Common myeloid progenitor, CD34-positive (primary cell): ENCODE measurements around the gene ZNF423.

ENCODE experiments used
- CTCF ChIA-PET: fragments of 350-600 bp; sonication (Branson Sonifier 250); formaldehyde crosslinking; loops from one replicate; lab custom pipeline; 2021; ENCODE audit warnings: antibody characterized with exemption; lab: Charles Lee
- POLR2A ChIA-PET: fragments of 350-600 bp; sonication (Branson Sonifier 250); formaldehyde crosslinking; loops from one replicate; lab custom pipeline; 2021; ENCODE audit warnings: antibody characterized with exemption; lab: Charles Lee
- DNase-seq, 3 donors: peaks; one replicate each; pipeline versions ENCODE4 v3.0.0 to v3.0.0-alpha.2; 2013
- H3K27ac ChIP-seq, 2 experiments: 1 replicate in 1 of 2; 2 replicates in 1 of 2; pipeline ENCODE4 v1.7.0; 2013; ENCODE audit warnings: inconsistent platforms in 2 of 2, low read length in 2 of 2, mild to moderate bottlenecking in 2 of 2, low read depth in 1 of 2, moderate library complexity in 1 of 2; ENCODE audit not compliant: severe bottlenecking in 2 of 2, insufficient read depth in 1 of 2, poor library complexity in 1 of 2
- H3K27me3 ChIP-seq, 5 experiments: replicated peaks in 2 of 5; 1 replicate in 3 of 5; 2 replicates in 2 of 5; pipeline versions ENCODE4 v1.6.1 to v1.7.0; 2013; ENCODE audit warnings: low read length in 4 of 5, mild to moderate bottlenecking in 2 of 5, moderate library complexity in 2 of 5, inconsistent platforms in 1 of 5; ENCODE audit not compliant: insufficient read depth in 5 of 5, control insufficient read depth in 4 of 5
- H3K36me3 ChIP-seq, 4 experiments: 1 replicate in 2 of 4; 2 replicates in 2 of 4; pipeline versions ENCODE4 v1.6.1 to v1.7.0; 2013; ENCODE audit warnings: low read length in 3 of 4, control low read depth in 1 of 4, mild to moderate bottlenecking in 1 of 4; ENCODE audit not compliant: control insufficient read depth in 4 of 4, insufficient read depth in 4 of 4
- H3K4me1 ChIP-seq, 4 experiments: 1 replicate in 3 of 4; 2 replicates in 1 of 4; pipeline versions ENCODE4 v1.6.1 to v1.7.1; 2013; ENCODE audit warnings: low read length in 3 of 4, mild to moderate bottlenecking in 3 of 4, control low read depth in 1 of 4, inconsistent platforms in 1 of 4, moderate library complexity in 1 of 4; ENCODE audit not compliant: control insufficient read depth in 4 of 4, insufficient read depth in 4 of 4; ENCODE audit errors: control extremely low read depth in 1 of 4
- H3K4me3 ChIP-seq, 7 experiments: 1 replicate in 4 of 7; 2 replicates in 3 of 7; pipeline versions ENCODE4 v1.5.1 to v1.7.0; 2013; ENCODE audit warnings: mild to moderate bottlenecking in 7 of 7, low read length in 6 of 7, moderate library complexity in 6 of 7, inconsistent platforms in 2 of 7, low read depth in 2 of 7, control low read depth in 1 of 7; ENCODE audit not compliant: insufficient read depth in 4 of 7, control insufficient read depth in 1 of 7; ENCODE audit errors: extremely low read depth in 1 of 7
- H3K9me3 ChIP-seq, 5 experiments: 1 replicate in 4 of 5; 2 replicates in 1 of 5; pipeline versions ENCODE4 v1.6.1 to v1.7.1; 2013; ENCODE audit warnings: low read length in 4 of 5, mild to moderate bottlenecking in 2 of 5, inconsistent platforms in 1 of 5, low read depth in 1 of 5, moderate library complexity in 1 of 5; ENCODE audit not compliant: control insufficient read depth in 4 of 5, insufficient read depth in 2 of 5; ENCODE audit errors: control extremely low read depth in 1 of 5
- WGBS: methylation state at CpG from one replicate; pipeline ENCODE4 v1.1.5; 2013; ENCODE audit not compliant: insufficient coverage; 5-methylcytosine and 5-hydroxymethylcytosine counted together

The ZNF423 gene

GRCh38 chr16:49487746-49488145, 368.2 kb downstream of the ZNF423 start:
- 76% methylated on average over 4 of the region's 4 CpGs for WGBS
- no peak for DNase-seq
- Histone ChIP-seq H3K27ac (no peak overlapping the region), H3K36me3 (no peaks in the 10 kb centered on the region), H3K4me1 (peaks cover 0 to 28% (median 24%) of the 10 kb centered on the region in 4 experiments), H3K4me3 (no peak overlapping the region), H3K9me3 (no peaks in the 10 kb centered on the region), H3K27me3 (no peaks in the 10 kb centered on the region)
- ChIA-PET CTCF (interaction anchor here (1.0 to 1.3 kb wide), 2 partner anchors 22 to 434 kb away, joined by 4 to 5 read pairs; no protein-coding TSS in a partner anchor), POLR2A (no interaction called here)

- CTCF ChIA-PET, result interaction anchor here (0.6 to 0.7 kb wide), 2 partner anchors 47 to 705 kb away, joined by 3 read pairs; no protein-coding TSS in a partner anchor
Observed at GRCh38 chr16:49486400-49486799, 369.5 kb downstream of the ZNF423 start.

GRCh38 chr16:49485663-49486062, 370.2 kb downstream of the ZNF423 start:
- H3K4me3 ChIP-seq, result no peak overlapping the region
- POLR2A ChIA-PET, result no interaction called here
- CTCF ChIA-PET, result interaction anchor here (1.2 kb wide), 1 partner anchor 9 kb away, joined by 4 read pairs; no protein-coding TSS in a partner anchor
- no peaks in the 10 kb centered on the region for H3K27me3 ChIP-seq
- H3K27ac ChIP-seq, result no peak overlapping the region
- no peaks in the 10 kb centered on the region for H3K36me3 ChIP-seq
- peaks cover 0 to 20% (median 17%) of the 10 kb centered on the region in 4 experiments for H3K4me1 ChIP-seq
- no peak for DNase-seq
- H3K9me3 ChIP-seq, result no peaks in the 10 kb centered on the region

More at GRCh38 chr16:49486400-49486799, 369.5 kb downstream of the ZNF423 start:
- peaks cover 0 to 20% (median 17%) of the 10 kb centered on the region in 4 experiments for H3K4me1 ChIP-seq
- 93% methylated on average over 1 of the region's 2 CpGs for WGBS
- no peaks in the 10 kb centered on the region for H3K27me3 ChIP-seq
- no peak overlapping the region for H3K4me3 ChIP-seq
- no peaks in the 10 kb centered on the region for H3K36me3 ChIP-seq
- POLR2A ChIA-PET, result no interaction called here
- no peak overlapping the region for H3K27ac ChIP-seq
- no peaks in the 10 kb centered on the region for H3K9me3 ChIP-seq
- no peak for DNase-seq

GRCh38 chr16:49484936-49485335, 371.0 kb downstream of the ZNF423 start:
- H3K27ac ChIP-seq, result no peak overlapping the region
- no peaks in the 10 kb centered on the region for H3K9me3 ChIP-seq
- no peaks in the 10 kb centered on the region for H3K27me3 ChIP-seq
- ChIA-PET CTCF (interaction anchor here (1.0 to 1.2 kb wide), 2 partner anchors 10 to 29 kb away, joined by 3 to 4 read pairs; no protein-coding TSS in a partner anchor), POLR2A (no interaction called here)
- no peaks in the 10 kb centered on the region for H3K36me3 ChIP-seq
- 97% methylated on average over 3 of the region's 8 CpGs for WGBS
- no peak for DNase-seq
- H3K4me1 ChIP-seq, result peaks cover 0 to 20% (median 17%) of the 10 kb centered on the region in 4 experiments
- H3K4me3 ChIP-seq, result peak overlapping the region in 1 of 7 experiments; percentile 67

- WGBS, result 0% methylated on average over 17 of the region's 18 CpGs
- Histone ChIP-seq H3K27me3 (no peaks in the 10 kb centered on the region), H3K4me1 (peaks cover 0 to 20% (median 17%) of the 10 kb centered on the region in 4 experiments), H3K9me3 (no peaks in the 10 kb centered on the region), H3K36me3 (no peaks in the 10 kb centered on the region), H3K4me3 (peak overlapping the region in 2 of 7 experiments; percentile 29 to 67), H3K27ac (no peak overlapping the region)
- ChIA-PET CTCF (interaction anchor here (1.0 kb wide), 1 partner anchor 29 kb away, joined by 3 read pairs; no protein-coding TSS in a partner anchor), POLR2A (no interaction called here)
- peak in 2 of 3 donors; percentile 50 to 60 for DNase-seq
Observed at GRCh38 chr16:49484451-49484849, 371.5 kb downstream of the ZNF423 start.

GRCh38 chr16:49483651-49484450, 372.1 kb downstream of the ZNF423 start:
- ChIA-PET POLR2A (no interaction called here), CTCF (interaction anchor here (1.6 kb wide), 1 partner anchor 9 kb away, joined by 8 read pairs; no protein-coding TSS in a partner anchor)
- no peak for DNase-seq
- Histone ChIP-seq H3K27me3 (no peaks in the 10 kb centered on the region), H3K9me3 (no peaks in the 10 kb centered on the region), H3K27ac (no peak overlapping the region), H3K4me3 (peak overlapping the region in 2 of 7 experiments; percentile 29 to 67), H3K4me1 (peaks cover 0 to 20% (median 17%) of the 10 kb centered on the region in 4 experiments), H3K36me3 (no peaks in the 10 kb centered on the region)
- WGBS, result 61% methylated on average over 19 of the region's 22 CpGs

- Histone ChIP-seq H3K27ac (no peak overlapping the region), H3K4me3 (no peak overlapping the region), H3K27me3 (no peaks in the 10 kb centered on the region), H3K4me1 (peaks cover 0 to 20% (median 17%) of the 10 kb centered on the region in 4 experiments), H3K36me3 (no peaks in the 10 kb centered on the region), H3K9me3 (no peaks in the 10 kb centered on the region)
- POLR2A ChIA-PET, result interaction anchor here (0.5 kb wide), 1 partner anchor 131 kb away, joined by 8 read pairs; no protein-coding TSS in a partner anchor
- CTCF ChIA-PET, result interaction anchor here (1.6 kb wide), 1 partner anchor 9 kb away, joined by 8 read pairs; no protein-coding TSS in a partner anchor
- 91% methylated on average over 6 of the region's 9 CpGs for WGBS
- DNase-seq, result no peak
Observed at GRCh38 chr16:49483251-49483650, 372.7 kb downstream of the ZNF423 start.
